Osteoblast (primary cell): ENCODE data around the gene ZMYM4. TPM values are rescaled to one million over a fixed set of nuclear protein-coding genes. Genes with fewer than 3 reads are reported as not detected.

Experiments used
- DNase-seq: peaks from one replicate; pipeline ENCODE4 v3.0.0; 2011; ENCODE audit warnings: low spot score, mixed read lengths; ENCODE audit not compliant: insufficient read length; ENCODE audit errors: missing footprints
- H2AFZ ChIP-seq: 2 replicates; pipeline ENCODE4 v1.6.0; 2011; ENCODE audit warnings: mild to moderate bottlenecking, low read length
- H3K27ac ChIP-seq: 2 replicates; pipeline ENCODE4 v1.5.1; 2011; ENCODE audit warnings: mild to moderate bottlenecking, low read depth, low read length, moderate library complexity
- H3K27me3 ChIP-seq: 2 replicates; pipeline ENCODE4 v1.6.0; 2012; ENCODE audit warnings: mild to moderate bottlenecking, control low read depth, inconsistent platforms, low read length, moderate library complexity; ENCODE audit not compliant: insufficient read depth
- H3K36me3 ChIP-seq: 2 replicates; pipeline ENCODE4 v1.5.1; 2011; ENCODE audit warnings: mild to moderate bottlenecking, low read length, control low read depth, moderate library complexity; ENCODE audit not compliant: insufficient read depth
- H3K4me1 ChIP-seq: 2 replicates; pipeline ENCODE4 v1.5.1; 2011; ENCODE audit warnings: mild to moderate bottlenecking, low read length, control low read depth, moderate library complexity; ENCODE audit not compliant: insufficient read depth
- H3K4me2 ChIP-seq: 2 replicates; pipeline ENCODE4 v1.6.0; 2011; ENCODE audit warnings: mild to moderate bottlenecking, low read length; ENCODE audit not compliant: insufficient read depth
- H3K4me3 ChIP-seq: fragments of 200-600 bp; sonication (generic); 3 replicates; pipeline ENCODE4 v1.5.1; 2012; ENCODE audit warnings: mild to moderate bottlenecking, low read length, inconsistent platforms; ENCODE audit not compliant: insufficient read depth
- H3K79me2 ChIP-seq: 2 replicates; pipeline ENCODE4 v1.6.0; 2012; ENCODE audit warnings: mild to moderate bottlenecking, low read length, control low read depth, inconsistent platforms; ENCODE audit not compliant: insufficient read depth
- H3K9me3 ChIP-seq: 2 replicates; pipeline ENCODE4 v1.5.1; 2011; ENCODE audit warnings: low read depth, low read length, control low read depth
- H4K20me1 ChIP-seq: 2 replicates; pipeline ENCODE4 v1.6.0; 2012; ENCODE audit warnings: mild to moderate bottlenecking, low read length, control low read depth; ENCODE audit not compliant: insufficient read depth
- total RNA-seq: library from RNA; depleted of rRNA; stranded (reverse); fragments of >200 nt; gene quantifications from 2 replicates; pipeline ENCODE4 v1.2.3, GENCODE V29; 2012
- TF ChIP-seq, protein P1 (sequence below): IDR thresholded peaks from 2 replicates; pipeline ENCODE4 v1.5.1; 2011; ENCODE audit warnings: mild to moderate bottlenecking, low read depth, low read length, moderate library complexity; ENCODE audit errors: extremely low read depth

ZMYM4 gene
- total RNA-seq, 1 donor: 49.9 TPM

GRCh38 chr1:35434703-35435102, 166.2 kb downstream of the ZMYM4 start:
- H3K79me2 ChIP-seq: no peaks in the 10 kb centered on the region
- no peak for DNase-seq
- no peaks in the 10 kb centered on the region for H3K27me3 ChIP-seq

GRCh38 chr1:35436078-35436477, 167.6 kb downstream of the ZMYM4 start:
- Histone ChIP-seq H2AFZ (no peak overlapping the region), H3K4me3 (no peak overlapping the region), H3K4me2 (no peak overlapping the region), H3K27ac (no peak overlapping the region), H3K36me3 (peaks cover 50% of the 10 kb centered on the region), H3K4me1 (no peaks in the 10 kb centered on the region), H3K79me2 (no peaks in the 10 kb centered on the region), H4K20me1 (peaks cover 2% of the 10 kb centered on the region), H3K9me3 (no peaks in the 10 kb centered on the region), H3K27me3 (no peaks in the 10 kb centered on the region)
- no peak for DNase-seq
- TF ChIP-seq, protein P1, sequence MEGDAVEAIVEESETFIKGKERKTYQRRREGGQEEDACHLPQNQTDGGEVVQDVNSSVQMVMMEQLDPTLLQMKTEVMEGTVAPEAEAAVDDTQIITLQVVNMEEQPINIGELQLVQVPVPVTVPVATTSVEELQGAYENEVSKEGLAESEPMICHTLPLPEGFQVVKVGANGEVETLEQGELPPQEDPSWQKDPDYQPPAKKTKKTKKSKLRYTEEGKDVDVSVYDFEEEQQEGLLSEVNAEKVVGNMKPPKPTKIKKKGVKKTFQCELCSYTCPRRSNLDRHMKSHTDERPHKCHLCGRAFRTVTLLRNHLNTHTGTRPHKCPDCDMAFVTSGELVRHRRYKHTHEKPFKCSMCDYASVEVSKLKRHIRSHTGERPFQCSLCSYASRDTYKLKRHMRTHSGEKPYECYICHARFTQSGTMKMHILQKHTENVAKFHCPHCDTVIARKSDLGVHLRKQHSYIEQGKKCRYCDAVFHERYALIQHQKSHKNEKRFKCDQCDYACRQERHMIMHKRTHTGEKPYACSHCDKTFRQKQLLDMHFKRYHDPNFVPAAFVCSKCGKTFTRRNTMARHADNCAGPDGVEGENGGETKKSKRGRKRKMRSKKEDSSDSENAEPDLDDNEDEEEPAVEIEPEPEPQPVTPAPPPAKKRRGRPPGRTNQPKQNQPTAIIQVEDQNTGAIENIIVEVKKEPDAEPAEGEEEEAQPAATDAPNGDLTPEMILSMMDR: no peak

More at GRCh38 chr1:35434703-35435102, 166.2 kb downstream of the ZMYM4 start:
- Histone ChIP-seq H3K4me1 (no peaks in the 10 kb centered on the region), H3K27ac (no peak overlapping the region), H3K9me3 (no peaks in the 10 kb centered on the region), H3K4me3 (no peak overlapping the region), H3K4me2 (no peak overlapping the region), H4K20me1 (no peaks in the 10 kb centered on the region), H3K36me3 (peaks cover 41% of the 10 kb centered on the region), H2AFZ (no peak overlapping the region)
- TF ChIP-seq, protein P1: no peak

- no peaks in the 10 kb centered on the region for H3K9me3 ChIP-seq
- H3K79me2 ChIP-seq: no peaks in the 10 kb centered on the region
- H2AFZ ChIP-seq: no peak overlapping the region
- H3K4me3 ChIP-seq: no peak overlapping the region
- peaks cover 56% of the 10 kb centered on the region for H3K36me3 ChIP-seq
- no peak for DNase-seq
- H3K27me3 ChIP-seq: no peaks in the 10 kb centered on the region
- no peak overlapping the region for H3K4me2 ChIP-seq
- H3K27ac ChIP-seq: no peak overlapping the region
- TF ChIP-seq, protein P1: no peak
- no peaks in the 10 kb centered on the region for H3K4me1 ChIP-seq
- H4K20me1 ChIP-seq: peaks cover 2% of the 10 kb centered on the region
Measured at GRCh38 chr1:35437200-35437599, 168.7 kb downstream of the ZMYM4 start.

- H3K4me1 ChIP-seq: no peaks in the 10 kb centered on the region
- H2AFZ ChIP-seq: no peak overlapping the region
- H3K27me3 ChIP-seq: no peaks in the 10 kb centered on the region
- no peak overlapping the region for H3K4me3 ChIP-seq
- H3K4me2 ChIP-seq: no peak overlapping the region
- H3K9me3 ChIP-seq: no peaks in the 10 kb centered on the region
- DNase-seq: no peak
- H3K36me3 ChIP-seq: peaks cover 54% of the 10 kb centered on the region
- peaks cover 2% of the 10 kb centered on the region for H4K20me1 ChIP-seq
- no peaks in the 10 kb centered on the region for H3K79me2 ChIP-seq
- no peak overlapping the region for H3K27ac ChIP-seq
- TF ChIP-seq, protein P1: no peak
Measured at GRCh38 chr1:35439626-35440025, 171.1 kb downstream of the ZMYM4 start.
